ENCODE data around the gene MPV17L. TPM values are rescaled to one million over a fixed set of nuclear protein-coding genes. Genes with fewer than 3 reads are reported as not detected.
A peak's percentile ranks its signal among the peaks of the same experiment; 100 is the strongest.
"Not testable (repeated sequence)": the region's sequence is repeated elsewhere in the genome, so short reads cannot be mapped to it uniquely, and the experiment has no call there.

Gene MPV17L
- total RNA-seq, 2 donors from 2014 or later = 14.5 to 35.3 TPM

DNA sequence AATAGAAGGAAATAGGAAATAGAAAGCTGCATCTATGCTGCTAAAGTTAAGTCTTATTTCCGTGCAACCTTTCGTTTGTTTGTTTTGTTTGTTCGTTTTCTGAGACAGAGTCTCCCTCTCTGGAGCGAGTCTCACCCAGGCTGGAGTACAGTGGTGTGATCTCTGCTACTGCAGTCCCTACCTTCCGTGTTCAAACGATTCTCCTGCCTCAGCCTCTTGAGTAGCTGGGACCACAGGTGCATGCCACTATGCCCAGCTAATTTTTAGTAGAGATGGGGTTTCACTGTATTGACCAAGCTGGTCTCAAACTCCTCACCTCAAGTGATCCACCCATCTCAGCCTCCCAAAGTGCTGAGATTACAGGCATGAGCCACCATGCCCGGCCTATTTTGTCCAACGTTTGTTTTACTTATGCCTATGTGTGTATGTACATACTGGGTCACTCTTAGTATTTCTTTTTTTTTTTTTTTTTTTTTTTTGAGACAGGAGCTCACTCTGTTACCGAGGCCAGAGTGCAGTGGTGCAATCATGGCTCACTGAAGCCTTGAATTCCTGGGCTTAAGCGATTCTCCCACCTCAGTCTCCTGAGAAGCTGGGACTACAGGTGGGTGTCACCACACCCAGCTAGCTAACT lies 55.7 kb downstream of the MPV17L start:
- no peaks in the 10 kb centered on the region for H3K9me3 ChIP-seq
- no peak for ATAC-seq
- no peak overlapping the region for H3K27ac ChIP-seq
- no peaks in the 10 kb centered on the region for H3K36me3 ChIP-seq (replicated peaks in 1 of 2; ENCODE audit: insufficient read depth in 1 of 2, low read depth in 2 of 2)
- WGBS, 2 donors = 83% methylated on average over 10 of the region's 10 CpGs
- no peaks in the 10 kb centered on the region for H3K27me3 ChIP-seq
- no peak overlapping the region for H3K4me3 ChIP-seq
- TF ChIP-seq, protein P1, sequence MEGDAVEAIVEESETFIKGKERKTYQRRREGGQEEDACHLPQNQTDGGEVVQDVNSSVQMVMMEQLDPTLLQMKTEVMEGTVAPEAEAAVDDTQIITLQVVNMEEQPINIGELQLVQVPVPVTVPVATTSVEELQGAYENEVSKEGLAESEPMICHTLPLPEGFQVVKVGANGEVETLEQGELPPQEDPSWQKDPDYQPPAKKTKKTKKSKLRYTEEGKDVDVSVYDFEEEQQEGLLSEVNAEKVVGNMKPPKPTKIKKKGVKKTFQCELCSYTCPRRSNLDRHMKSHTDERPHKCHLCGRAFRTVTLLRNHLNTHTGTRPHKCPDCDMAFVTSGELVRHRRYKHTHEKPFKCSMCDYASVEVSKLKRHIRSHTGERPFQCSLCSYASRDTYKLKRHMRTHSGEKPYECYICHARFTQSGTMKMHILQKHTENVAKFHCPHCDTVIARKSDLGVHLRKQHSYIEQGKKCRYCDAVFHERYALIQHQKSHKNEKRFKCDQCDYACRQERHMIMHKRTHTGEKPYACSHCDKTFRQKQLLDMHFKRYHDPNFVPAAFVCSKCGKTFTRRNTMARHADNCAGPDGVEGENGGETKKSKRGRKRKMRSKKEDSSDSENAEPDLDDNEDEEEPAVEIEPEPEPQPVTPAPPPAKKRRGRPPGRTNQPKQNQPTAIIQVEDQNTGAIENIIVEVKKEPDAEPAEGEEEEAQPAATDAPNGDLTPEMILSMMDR (IDR thresholded peaks at IDR 0.05) = no peak
- TF ChIP-seq POLR2A (IDR thresholded peaks at IDR 0.05) = no peak
- DNase-seq = no peak
- intact Hi-C loops (cut with DNase I) = no loop called here
- H3K4me1 ChIP-seq = peaks cover 20% of the 10 kb centered on the region

DNA sequence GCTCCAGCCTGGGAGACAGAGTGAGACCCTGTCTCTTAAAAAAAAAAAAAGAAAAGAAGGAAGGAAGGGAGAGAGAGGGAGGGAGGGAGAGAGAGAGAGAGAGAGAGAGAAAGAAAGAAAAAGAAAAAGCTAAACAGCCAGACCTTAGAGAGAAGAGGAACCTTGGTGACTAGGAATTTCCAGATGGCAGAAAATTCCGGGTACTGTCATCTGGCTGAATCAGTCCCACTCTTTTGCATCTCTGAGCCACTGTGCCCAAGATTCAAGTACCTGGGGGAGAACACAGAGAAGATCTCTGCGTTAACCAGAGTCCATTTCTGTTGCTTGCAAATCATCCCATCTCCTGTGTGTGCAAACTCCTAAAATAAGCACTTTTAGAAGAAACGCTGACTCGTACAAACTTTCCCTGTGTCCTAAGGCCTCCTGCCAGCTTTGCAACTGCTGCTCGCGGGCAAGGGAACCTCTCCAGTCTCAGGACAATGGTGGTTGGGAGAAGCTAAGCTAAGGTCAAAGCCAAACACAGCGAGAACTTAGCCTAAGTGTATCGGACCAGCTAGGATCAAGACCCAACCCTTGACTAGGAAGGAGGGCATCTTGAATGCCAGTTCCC lies 56.8 kb downstream of the MPV17L start:
- Histone ChIP-seq H3K9me3 (no peaks in the 10 kb centered on the region), H3K4me3 (no peak overlapping the region), H3K27me3 (no peaks in the 10 kb centered on the region), H3K36me3 (replicated peaks in 1 of 2; ENCODE audit: insufficient read depth in 1 of 2, low read depth in 2 of 2) (no peaks in the 10 kb centered on the region), H3K27ac (no peak overlapping the region), H3K4me1 (peaks cover 32% of the 10 kb centered on the region)
- DNase-seq (no peak), ATAC-seq (no peak)
- intact Hi-C loops (cut with DNase I) = no loop called here
- 66 to 68% methylated on average over 8 of the region's 8 CpGs for WGBS, 2 donors
- no peak for TF ChIP-seq POLR2A (IDR thresholded peaks at IDR 0.05)
- TF ChIP-seq, protein P1 (IDR thresholded peaks at IDR 0.05) = no peak

DNA sequence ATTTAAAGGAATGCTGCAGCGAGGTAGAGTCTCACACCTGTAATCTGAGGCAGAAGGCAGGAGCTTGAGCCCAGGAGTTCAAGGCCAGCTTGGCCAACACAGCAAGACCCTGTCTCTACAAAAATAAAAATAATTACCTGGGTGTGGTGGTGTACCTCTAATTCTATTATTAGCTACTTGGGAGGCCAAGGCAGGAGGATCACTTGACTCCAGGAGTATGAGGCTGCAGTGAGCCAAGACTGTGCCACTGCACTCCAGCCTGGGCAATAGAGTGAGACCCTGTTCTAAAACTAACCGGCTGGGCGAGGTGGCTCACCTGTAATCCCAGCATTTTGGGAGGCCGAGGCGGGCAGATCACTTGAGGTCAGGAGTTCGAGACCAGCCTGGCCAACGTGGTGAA lies 57.7 kb downstream of the MPV17L start:
- H3K27me3 ChIP-seq; ATAC-seq; H3K27ac ChIP-seq; intact Hi-C loops (cut with DNase I); H3K36me3 ChIP-seq (replicated peaks in 1 of 2; ENCODE audit: insufficient read depth in 1 of 2, low read depth in 2 of 2); H3K9me3 ChIP-seq; H3K4me3 ChIP-seq; DNase-seq: not testable (repeated sequence)
- H3K4me1 ChIP-seq = peaks cover 38% of the 10 kb centered on the region
- 92 to 95% methylated on average over 7 of the region's 7 CpGs for WGBS, 2 donors

DNA sequence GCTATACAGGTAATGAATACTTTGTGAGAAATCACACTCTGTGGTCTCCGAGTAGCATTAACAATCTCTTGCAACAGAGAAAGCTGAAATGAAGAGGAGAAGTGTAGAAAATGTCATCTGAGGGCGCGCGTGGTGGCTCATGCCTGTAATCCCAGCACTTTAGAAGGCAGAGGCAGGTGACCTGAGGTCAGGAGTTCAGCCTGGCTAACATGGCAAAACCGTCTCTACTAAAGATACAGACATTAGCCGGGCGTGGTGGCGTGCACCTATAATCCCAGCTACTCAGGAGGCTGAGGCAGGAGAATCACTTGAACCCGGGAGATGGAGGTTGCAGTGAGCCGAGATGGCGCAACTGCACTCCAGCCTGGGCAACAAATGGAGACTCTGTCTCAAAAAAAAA lies 59.4 kb downstream of the MPV17L start:
- H3K4me3 ChIP-seq; H3K9me3 ChIP-seq; DNase-seq; intact Hi-C loops (cut with DNase I); ATAC-seq; H3K36me3 ChIP-seq (replicated peaks in 1 of 2; ENCODE audit: insufficient read depth in 1 of 2, low read depth in 2 of 2); H3K27me3 ChIP-seq: not testable (repeated sequence)
- Histone ChIP-seq H3K27ac (peak overlapping the region in 3 of 4 donors; percentile 85 to 89 (median 86)), H3K4me1 (peaks cover 38% of the 10 kb centered on the region)
- WGBS, 2 donors = 70 to 72% methylated on average over 8 to 11 of the region's 11 CpGs

DNA sequence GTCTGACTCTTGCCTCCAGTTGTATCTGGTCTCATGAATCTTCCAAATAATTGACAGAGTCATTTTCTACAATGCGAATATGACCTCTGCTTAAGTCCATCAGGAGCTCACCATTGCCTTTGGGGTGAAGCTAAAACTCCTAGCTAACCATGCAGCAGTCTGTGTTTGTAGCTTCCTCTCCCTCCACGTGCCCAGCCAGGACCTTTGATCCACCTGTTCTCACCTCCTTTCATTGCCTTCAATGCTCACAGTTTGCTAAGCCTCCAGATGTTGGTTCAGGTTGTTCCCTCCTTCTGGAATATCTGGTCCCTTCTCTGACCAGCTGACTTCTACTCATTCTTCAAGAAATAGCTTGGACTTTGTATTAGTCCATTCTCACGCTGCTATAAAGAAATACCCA lies 61.8 kb downstream of the MPV17L start:
- WGBS, 2 donors = 72 to 78% methylated on average over 3 of the region's 3 CpGs
- intact Hi-C loops (cut with DNase I) = no loop called here
- DNase-seq (no peak), ATAC-seq (no peak)
- H3K27me3 ChIP-seq = no peaks in the 10 kb centered on the region
- H3K27ac ChIP-seq = peak overlapping the region in 1 of 4 donors; percentile 7
- H3K36me3 ChIP-seq (replicated peaks in 1 of 2; ENCODE audit: insufficient read depth in 1 of 2, low read depth in 2 of 2) = no peaks in the 10 kb centered on the region
- TF ChIP-seq, protein P1 (IDR thresholded peaks at IDR 0.05) = no peak
- TF ChIP-seq POLR2A (IDR thresholded peaks at IDR 0.05) = no peak
- no peaks in the 10 kb centered on the region for H3K9me3 ChIP-seq
- no peak overlapping the region for H3K4me3 ChIP-seq
- peaks cover 41% of the 10 kb centered on the region for H3K4me1 ChIP-seq

DNA sequence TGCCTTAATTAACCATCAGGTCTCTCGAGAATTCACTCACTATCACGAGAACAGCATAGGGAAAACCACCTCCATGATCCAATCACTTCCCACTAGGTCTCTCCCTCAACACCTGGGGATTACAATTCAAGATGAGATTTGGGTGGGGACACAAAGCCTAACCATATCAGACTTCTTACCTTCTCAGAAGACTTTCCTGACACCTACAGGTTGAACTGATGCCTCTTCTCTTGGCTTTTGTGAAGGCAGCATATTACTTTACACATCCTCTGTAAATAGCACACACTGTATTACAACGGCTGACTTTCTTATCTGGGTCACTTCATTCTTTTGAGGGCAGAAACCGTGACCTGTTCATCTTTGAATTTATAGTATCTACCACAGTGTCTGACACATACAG lies 62.4 kb downstream of the MPV17L start:
- intact Hi-C loops (cut with DNase I) = no loop called here
- ATAC-seq (no peak), DNase-seq (no peak)
- 50 to 54% methylated on average over 4 of the region's 4 CpGs for WGBS, 2 donors
- Histone ChIP-seq H3K27ac (peak overlapping the region in 1 of 4 donors; percentile 7), H3K9me3 (no peaks in the 10 kb centered on the region), H3K4me1 (peaks cover 47% of the 10 kb centered on the region), H3K4me3 (no peak overlapping the region), H3K36me3 (replicated peaks in 1 of 2; ENCODE audit: insufficient read depth in 1 of 2, low read depth in 2 of 2) (no peaks in the 10 kb centered on the region), H3K27me3 (no peaks in the 10 kb centered on the region)
- no peak for TF ChIP-seq POLR2A (IDR thresholded peaks at IDR 0.05)
- TF ChIP-seq, protein P1 (IDR thresholded peaks at IDR 0.05) = peak in 1 of 7 experiments; percentile 11

Data from body of pancreas (tissue), 4 donors.